Uterus (tissue), 2 donors: ENCODE measurements around the gene COL6A1.

ENCODE experiments used
- POLR2A ChIP-seq, 2 donors: fragments of 450-650 bp; IDR thresholded peaks; one replicate each; pipeline ENCODE4 v1.6.1; 2016; ENCODE audit warnings: antibody characterized with exemption in 2 of 2, mild to moderate bottlenecking in 1 of 2, moderate library complexity in 1 of 2
- TF ChIP-seq, protein P1 (sequence below), 4 experiments: fragments of 200-600 bp in 2 of 4; fragments of 450-650 bp in 2 of 4; sonication (generic) in 2 of 4; IDR thresholded peaks; one replicate each; pipeline ENCODE4 v1.5.1; 2016 to 2019; ENCODE audit warnings: antibody characterized with exemption in 4 of 4, mild to moderate bottlenecking in 2 of 4, moderate library complexity in 1 of 4

DNA sequence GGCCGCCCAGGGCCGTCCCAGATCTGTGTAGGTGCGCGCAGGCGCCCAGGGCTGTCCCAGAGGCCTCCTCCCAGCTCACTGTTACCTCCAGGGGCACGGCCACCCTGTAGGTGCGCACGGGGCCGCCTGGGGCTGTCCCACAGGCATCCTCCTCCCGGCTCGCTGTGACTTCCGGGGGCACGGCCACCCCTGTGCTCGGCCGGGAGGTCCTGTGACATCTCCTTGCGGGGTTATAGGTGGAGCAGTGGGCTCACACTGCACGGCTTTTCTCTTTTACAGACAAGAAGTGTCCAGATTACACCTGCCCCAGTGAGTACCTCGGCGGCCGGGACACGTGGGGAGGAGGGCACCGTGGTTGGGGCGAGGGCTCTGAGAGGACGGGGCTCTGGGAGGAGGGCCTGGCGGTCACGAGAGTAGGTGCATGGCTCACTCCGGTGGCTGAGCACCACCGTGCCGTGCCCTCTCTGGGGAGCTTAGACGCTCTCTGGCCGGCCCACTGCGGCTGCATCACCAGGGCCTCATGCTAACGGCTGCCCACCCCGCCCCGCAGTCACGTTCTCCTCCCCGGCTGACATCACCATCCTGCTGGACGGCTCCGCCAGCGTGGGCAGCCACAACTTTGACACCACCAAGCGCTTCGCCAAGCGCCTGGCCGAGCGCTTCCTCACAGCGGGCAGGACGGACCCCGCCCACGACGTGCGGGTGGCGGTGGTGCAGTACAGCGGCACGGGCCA lies 21.4 kb downstream of the COL6A1 start:
- TF ChIP-seq, protein P1, sequence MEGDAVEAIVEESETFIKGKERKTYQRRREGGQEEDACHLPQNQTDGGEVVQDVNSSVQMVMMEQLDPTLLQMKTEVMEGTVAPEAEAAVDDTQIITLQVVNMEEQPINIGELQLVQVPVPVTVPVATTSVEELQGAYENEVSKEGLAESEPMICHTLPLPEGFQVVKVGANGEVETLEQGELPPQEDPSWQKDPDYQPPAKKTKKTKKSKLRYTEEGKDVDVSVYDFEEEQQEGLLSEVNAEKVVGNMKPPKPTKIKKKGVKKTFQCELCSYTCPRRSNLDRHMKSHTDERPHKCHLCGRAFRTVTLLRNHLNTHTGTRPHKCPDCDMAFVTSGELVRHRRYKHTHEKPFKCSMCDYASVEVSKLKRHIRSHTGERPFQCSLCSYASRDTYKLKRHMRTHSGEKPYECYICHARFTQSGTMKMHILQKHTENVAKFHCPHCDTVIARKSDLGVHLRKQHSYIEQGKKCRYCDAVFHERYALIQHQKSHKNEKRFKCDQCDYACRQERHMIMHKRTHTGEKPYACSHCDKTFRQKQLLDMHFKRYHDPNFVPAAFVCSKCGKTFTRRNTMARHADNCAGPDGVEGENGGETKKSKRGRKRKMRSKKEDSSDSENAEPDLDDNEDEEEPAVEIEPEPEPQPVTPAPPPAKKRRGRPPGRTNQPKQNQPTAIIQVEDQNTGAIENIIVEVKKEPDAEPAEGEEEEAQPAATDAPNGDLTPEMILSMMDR (IDR thresholded peaks at IDR 0.05), result no peak
- no peak for TF ChIP-seq POLR2A (IDR thresholded peaks at IDR 0.05)
